Activated CD4-positive, alpha-beta memory T cell treated with anti-CD3 and anti-CD28 coated beads, Interleukin-2, amount 10 ng/mL, durations not matched to agents 7 days and 5 days (primary cell): Measurements from ENCODE around the gene VTI1A. TPM values are rescaled to one million over a fixed set of nuclear protein-coding genes. Genes with fewer than 3 reads are reported as not detected.

Experiments used
- CTCF ChIA-PET: fragments of 350-600 bp; sonication (Branson Sonifier 250); formaldehyde crosslinking; loops from one replicate; lab custom pipeline; 2021; ENCODE audit warnings: antibody characterized with exemption, inconsistent platforms; lab: Charles Lee
- POLR2A ChIA-PET: fragments of 350-600 bp; sonication (Branson Sonifier 250); formaldehyde crosslinking; loops from one replicate; lab custom pipeline; 2021; ENCODE audit warnings: antibody characterized with exemption; lab: Charles Lee
- DNase-seq: peaks from one replicate; pipeline ENCODE4 v3.0.0-alpha.2; 2020
- H3K27ac Mint-ChIP-seq: one replicate; pipeline ENCODE4 v1.8.0; 2021; ENCODE audit warnings: mild to moderate bottlenecking, mixed read lengths
- H3K27me3 Mint-ChIP-seq: one replicate; pipeline ENCODE4 v1.8.0; 2021; ENCODE audit warnings: mixed read lengths
- H3K36me3 Mint-ChIP-seq: one replicate; pipeline ENCODE4 v1.8.0; 2021; ENCODE audit warnings: low read depth, mixed read lengths
- H3K4me1 Mint-ChIP-seq: one replicate; pipeline ENCODE4 v1.8.0; 2021; ENCODE audit warnings: mixed read lengths
- H3K4me3 Mint-ChIP-seq: one replicate; pipeline ENCODE4 v1.8.0; 2021; ENCODE audit warnings: mild to moderate bottlenecking, mixed read lengths
- H3K9me3 Mint-ChIP-seq: one replicate; pipeline ENCODE4 v1.8.0; 2021; ENCODE audit warnings: mixed read lengths
- total RNA-seq, 2 experiments: library from RNA; stranded (reverse); gene quantifications; one replicate each; pipeline ENCODE4 v1.2.3, GENCODE V29; 2021

The VTI1A gene
- total RNA-seq, 2 experiments from 2014 or later, result 32.9 to 37.3 TPM

DNA sequence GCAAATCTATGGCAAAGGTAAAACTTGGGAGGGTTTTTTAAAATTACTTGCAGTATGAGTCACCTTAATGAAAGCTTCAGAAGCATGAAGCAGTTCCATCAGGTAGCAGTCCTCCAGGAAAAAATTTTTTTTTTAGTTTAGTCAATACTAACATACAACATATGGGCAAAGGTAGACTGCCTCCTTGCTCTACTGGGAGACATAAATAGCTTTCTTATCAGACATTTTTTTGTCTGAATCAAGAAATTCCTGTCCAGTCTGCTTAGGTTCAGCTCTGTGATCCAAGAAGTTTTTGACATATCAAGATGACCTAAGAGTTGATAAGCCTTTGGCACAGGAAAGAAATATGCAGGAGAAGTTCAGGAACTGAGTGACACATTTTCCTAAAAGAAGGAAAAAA lies 331.6 kb downstream of the VTI1A start:
- no peaks in the 10 kb centered on the region for H3K9me3 Mint-ChIP-seq
- no peak for DNase-seq
- CTCF ChIA-PET, result no interaction called here
- POLR2A ChIA-PET, result no interaction called here
- no peaks in the 10 kb centered on the region for H3K4me1 Mint-ChIP-seq
- H3K27ac Mint-ChIP-seq, result no peak overlapping the region
- no peaks in the 10 kb centered on the region for H3K27me3 Mint-ChIP-seq
- H3K36me3 Mint-ChIP-seq, result no peaks in the 10 kb centered on the region
- H3K4me3 Mint-ChIP-seq, result no peak overlapping the region

DNA sequence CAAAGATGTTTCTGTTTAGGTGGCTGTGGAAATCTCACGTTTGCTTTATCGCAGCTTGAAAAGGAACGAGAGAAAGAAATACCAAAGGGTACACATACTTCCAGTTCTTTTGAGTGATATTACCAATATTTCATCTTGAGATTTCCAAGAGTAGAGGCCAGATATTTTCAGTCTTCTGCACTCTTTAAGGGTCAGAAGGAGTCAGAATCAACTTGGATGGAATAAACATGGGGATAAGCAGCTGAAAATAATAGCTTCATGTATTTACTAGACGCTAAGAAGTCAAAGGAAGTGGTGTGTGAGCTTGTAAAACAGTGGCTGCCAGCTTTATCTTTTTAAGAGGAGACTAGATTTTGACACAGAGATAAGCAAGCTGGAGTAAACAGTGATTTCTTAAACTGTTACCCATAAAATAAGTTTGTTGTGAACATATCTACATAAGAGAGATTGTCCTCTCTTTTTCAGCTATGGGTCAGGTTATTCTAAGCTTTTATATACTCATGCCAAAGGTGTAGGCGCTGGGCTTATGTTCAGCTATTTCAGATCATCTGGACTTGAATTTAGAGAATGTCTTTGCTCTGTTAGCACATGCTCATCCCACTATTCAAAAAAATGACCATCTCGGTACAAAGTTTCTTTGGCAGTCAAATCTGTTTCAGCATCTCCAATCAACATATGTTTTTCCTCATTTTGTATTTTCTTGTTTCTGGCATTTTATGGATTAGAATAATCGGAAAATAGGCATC lies 332.2 kb downstream of the VTI1A start:
- CTCF ChIA-PET, result no interaction called here
- Mint-ChIP-seq H3K4me1 (no peaks in the 10 kb centered on the region), H3K4me3 (no peak overlapping the region), H3K9me3 (no peaks in the 10 kb centered on the region), H3K27me3 (no peaks in the 10 kb centered on the region), H3K36me3 (no peaks in the 10 kb centered on the region), H3K27ac (no peak overlapping the region)
- no peak for DNase-seq
- POLR2A ChIA-PET, result no interaction called here

DNA sequence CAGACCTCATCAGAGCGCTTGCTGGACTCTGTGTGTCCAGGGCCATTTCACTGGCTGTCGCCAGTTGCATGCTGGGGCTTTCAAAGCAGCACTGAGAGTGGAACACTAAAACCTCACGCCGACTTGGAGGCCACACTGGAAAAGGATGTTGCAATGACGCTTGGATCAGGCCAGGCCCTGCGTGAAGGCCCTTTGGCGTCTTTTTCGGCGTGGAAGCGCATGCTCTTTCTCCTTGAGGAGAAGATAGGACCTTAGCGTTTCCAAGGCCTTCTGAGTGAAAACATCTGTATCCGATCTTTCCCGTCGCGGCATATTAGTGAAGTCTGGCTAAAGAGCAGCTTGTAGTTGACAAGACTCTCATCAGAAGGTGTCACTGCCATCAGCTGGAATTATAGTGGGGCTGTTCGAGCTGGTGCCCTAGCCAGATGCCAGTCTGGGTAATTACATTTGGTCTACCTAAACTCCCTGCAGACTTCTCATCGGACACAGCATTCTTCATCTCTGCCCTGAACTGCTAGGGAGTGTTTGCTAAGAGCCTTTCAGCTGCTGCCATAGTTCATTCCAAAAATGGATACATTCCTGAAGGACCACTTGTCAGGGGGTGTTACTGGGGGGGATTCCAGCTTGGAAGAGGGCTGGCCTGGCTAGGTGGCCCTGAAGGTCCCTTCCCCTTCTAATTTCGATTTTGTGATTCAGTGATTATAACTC lies 335.3 kb downstream of the VTI1A start:
- Mint-ChIP-seq H3K4me3 (no peak overlapping the region), H3K27ac (no peak overlapping the region), H3K9me3 (no peaks in the 10 kb centered on the region), H3K4me1 (no peaks in the 10 kb centered on the region), H3K27me3 (no peaks in the 10 kb centered on the region), H3K36me3 (no peaks in the 10 kb centered on the region)
- ChIA-PET POLR2A (no interaction called here), CTCF (no interaction called here)
- DNase-seq, result no peak

DNA sequence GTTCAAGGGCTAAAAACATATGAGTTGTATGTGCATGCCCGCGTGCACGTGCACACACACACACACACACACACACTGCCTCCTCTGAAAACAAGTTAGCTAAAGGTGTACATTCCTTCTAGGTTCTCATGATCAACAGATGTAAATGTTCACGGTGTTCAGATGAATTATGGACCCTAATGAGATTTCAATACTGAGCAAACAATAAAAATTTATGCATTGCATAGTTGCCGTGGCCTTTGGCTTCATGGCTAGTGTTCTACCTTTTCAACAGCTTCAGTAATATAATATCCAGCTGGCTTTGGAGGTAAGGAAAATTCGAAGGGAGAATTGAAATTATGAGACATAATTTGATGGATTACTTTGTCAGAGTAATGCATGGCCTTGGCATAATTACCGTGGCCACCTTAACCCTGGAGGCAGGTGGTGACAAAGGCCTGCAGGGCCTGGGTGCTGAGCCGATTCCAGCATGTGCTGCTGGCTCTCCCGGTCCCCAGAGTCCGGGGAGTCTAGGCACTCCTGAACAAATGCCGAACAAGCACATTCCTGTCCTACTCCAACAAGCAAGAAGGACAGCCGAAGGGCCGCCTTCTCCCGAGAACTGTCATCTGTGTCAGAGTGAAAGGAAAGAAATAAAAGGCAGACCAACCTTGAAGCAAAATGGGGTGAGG lies 336.5 kb downstream of the VTI1A start:
- Mint-ChIP-seq H3K27me3 (no peaks in the 10 kb centered on the region), H3K4me1 (no peaks in the 10 kb centered on the region), H3K27ac (no peak overlapping the region), H3K4me3 (no peak overlapping the region), H3K9me3 (no peaks in the 10 kb centered on the region), H3K36me3 (no peaks in the 10 kb centered on the region)
- POLR2A ChIA-PET, result no interaction called here
- CTCF ChIA-PET, result no interaction called here
- no peak for DNase-seq

DNA sequence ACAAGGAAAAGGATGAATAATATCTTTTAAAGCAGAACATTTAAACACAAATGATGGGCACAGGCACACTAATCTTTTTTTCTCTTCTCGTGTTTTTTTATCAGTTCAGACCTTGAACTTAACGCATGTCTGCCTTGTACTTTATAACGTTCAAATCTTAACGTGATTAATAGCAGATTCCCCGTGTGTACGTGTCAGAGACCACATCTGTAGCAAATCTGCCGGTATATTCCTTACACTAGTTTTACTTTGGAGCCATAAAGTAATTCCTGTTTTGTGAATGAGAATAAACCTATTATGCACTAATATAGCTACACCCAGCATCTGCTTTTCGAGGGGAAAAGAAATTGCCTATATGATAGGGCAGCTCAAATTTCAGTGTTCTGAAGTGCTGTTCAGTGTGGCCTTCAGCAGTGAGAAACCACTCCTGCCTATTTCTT lies 337.0 kb downstream of the VTI1A start:
- ChIA-PET POLR2A (no interaction called here), CTCF (no interaction called here)
- Mint-ChIP-seq H3K9me3 (no peaks in the 10 kb centered on the region), H3K4me1 (no peaks in the 10 kb centered on the region), H3K27me3 (no peaks in the 10 kb centered on the region), H3K4me3 (no peak overlapping the region), H3K36me3 (no peaks in the 10 kb centered on the region), H3K27ac (no peak overlapping the region)
- DNase-seq, result no peak

DNA sequence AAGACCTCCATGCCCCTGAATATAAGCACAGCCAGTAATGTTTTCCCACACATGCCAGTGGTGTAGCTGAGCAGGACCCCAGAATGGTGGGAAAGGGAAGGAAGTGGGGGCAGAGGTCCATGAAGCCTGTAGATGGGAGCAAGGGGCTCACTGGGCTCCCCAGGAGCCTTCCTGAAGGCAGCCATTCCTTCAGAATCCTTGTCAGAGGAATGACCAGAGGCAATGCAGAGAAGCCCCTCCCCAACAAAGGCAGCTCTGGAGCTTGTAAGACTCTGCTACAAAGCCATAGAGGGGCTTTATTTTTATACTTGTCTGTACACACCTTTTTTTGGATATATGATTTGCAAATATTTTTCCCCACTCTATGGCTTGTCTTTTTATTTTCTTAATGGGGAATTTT lies 338.1 kb downstream of the VTI1A start:
- Mint-ChIP-seq H3K27me3 (no peaks in the 10 kb centered on the region), H3K36me3 (no peaks in the 10 kb centered on the region), H3K27ac (no peak overlapping the region), H3K4me1 (no peaks in the 10 kb centered on the region), H3K9me3 (peaks cover 4% of the 10 kb centered on the region), H3K4me3 (no peak overlapping the region)
- ChIA-PET CTCF (no interaction called here), POLR2A (no interaction called here)
- DNase-seq, result no peak

DNA sequence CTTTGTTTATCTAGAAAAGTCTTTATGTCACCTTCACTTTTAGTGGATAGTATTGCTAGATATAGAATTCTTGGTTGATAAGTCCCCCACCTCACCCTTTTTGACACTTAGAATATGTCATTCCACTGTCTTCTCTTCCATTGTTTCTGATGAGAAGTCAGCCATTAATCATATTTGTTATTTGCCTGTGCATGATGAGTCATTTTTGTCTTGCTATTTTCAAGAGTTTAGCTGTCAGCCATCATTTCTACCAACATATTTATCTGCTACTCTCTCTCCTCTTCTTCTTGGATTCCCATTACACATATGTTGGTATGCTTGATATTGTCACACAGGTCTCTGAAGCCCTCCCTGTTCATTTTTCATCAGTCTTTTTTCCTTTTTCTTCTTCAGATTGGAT lies 342.2 kb downstream of the VTI1A start:
- ChIA-PET POLR2A (no interaction called here), CTCF (no interaction called here)
- Mint-ChIP-seq H3K27me3 (no peaks in the 10 kb centered on the region), H3K9me3 (peaks cover 4% of the 10 kb centered on the region), H3K4me1 (no peaks in the 10 kb centered on the region), H3K36me3 (no peaks in the 10 kb centered on the region), H3K4me3 (no peak overlapping the region), H3K27ac (no peak overlapping the region)
- no peak for DNase-seq

DNA sequence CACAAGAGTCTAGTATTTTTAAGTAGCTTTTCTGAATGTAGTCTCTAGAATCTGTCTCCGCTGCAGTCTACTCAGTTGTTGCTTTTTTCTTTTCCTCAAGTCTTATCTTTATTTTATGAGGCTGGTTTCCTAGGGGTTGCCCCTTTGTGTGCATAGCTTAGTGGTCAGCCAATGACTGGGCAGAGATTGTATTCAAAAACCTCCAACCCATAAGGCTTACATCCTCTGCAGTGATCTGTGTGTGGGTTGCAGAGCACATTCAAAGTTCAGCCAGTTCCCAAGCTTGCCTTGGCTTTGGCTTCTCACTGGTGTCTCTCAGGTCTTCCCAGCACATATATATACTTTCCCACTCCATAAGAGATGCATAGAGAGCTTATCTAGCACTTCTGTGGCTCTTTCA lies 343.0 kb downstream of the VTI1A start:
- no peak for DNase-seq
- Mint-ChIP-seq H3K4me3 (no peak overlapping the region), H3K36me3 (no peaks in the 10 kb centered on the region), H3K9me3 (peaks cover 4% of the 10 kb centered on the region), H3K27me3 (no peaks in the 10 kb centered on the region), H3K27ac (no peak overlapping the region), H3K4me1 (no peaks in the 10 kb centered on the region)
- CTCF ChIA-PET, result interaction anchor here (0.6 kb wide), 1 partner anchor 653 kb away, joined by 3 read pairs; no protein-coding TSS in a partner anchor
- POLR2A ChIA-PET, result no interaction called here

DNA sequence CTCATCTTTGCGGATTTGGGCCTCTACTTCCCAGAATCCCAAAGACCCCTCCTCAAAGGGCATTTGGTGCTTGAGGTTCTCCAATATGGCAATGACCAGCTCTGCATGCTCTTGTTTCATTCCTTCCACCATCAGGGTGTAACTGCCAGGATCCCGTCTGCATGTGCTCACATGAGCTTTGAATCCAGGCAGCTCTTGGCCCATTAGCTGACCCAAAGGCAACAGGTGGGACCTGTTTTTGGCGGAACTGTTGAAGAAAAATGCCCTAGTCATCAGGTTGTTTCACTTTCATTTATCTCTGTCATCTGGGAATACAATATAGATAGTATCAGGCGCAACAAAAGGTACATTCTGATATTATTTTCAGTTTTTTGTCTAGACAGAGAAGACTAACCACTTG lies 343.9 kb downstream of the VTI1A start:
- CTCF ChIA-PET, result interaction anchor here (0.7 kb wide), 1 partner anchor 408 kb away, joined by 6 read pairs; no protein-coding TSS in a partner anchor
- H3K4me1 Mint-ChIP-seq, result no peaks in the 10 kb centered on the region
- POLR2A ChIA-PET, result no interaction called here
- no peak overlapping the region for H3K27ac Mint-ChIP-seq
- no peak overlapping the region for H3K4me3 Mint-ChIP-seq
- peaks cover 4% of the 10 kb centered on the region for H3K9me3 Mint-ChIP-seq
- no peaks in the 10 kb centered on the region for H3K36me3 Mint-ChIP-seq
- DNase-seq, result no peak
- no peaks in the 10 kb centered on the region for H3K27me3 Mint-ChIP-seq

DNA sequence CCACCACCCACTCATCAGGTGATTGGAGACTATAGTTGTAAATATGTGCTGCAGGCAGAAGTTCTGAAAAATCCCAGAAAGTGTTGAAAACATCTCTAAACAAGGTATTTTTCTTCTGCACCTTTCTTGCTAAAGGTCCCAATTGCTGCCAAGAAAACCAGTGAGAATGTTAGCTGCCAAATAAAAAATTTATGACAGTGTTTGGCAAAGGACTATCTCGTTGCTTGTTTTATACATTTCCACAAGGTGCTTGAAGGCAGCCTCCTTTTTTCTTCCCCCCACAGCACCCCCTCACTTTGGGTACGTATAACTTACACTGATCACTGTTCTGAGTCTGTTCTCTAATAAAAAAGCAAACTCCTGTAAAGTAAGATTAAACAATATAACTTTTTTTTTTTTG lies 344.4 kb downstream of the VTI1A start:
- ChIA-PET CTCF (no interaction called here), POLR2A (no interaction called here)
- no peak overlapping the region for H3K4me3 Mint-ChIP-seq
- DNase-seq, result no peak
- H3K27me3 Mint-ChIP-seq, result no peaks in the 10 kb centered on the region
- H3K36me3 Mint-ChIP-seq, result no peaks in the 10 kb centered on the region
- H3K4me1 Mint-ChIP-seq, result no peaks in the 10 kb centered on the region
- H3K9me3 Mint-ChIP-seq, result peaks cover 4% of the 10 kb centered on the region
- H3K27ac Mint-ChIP-seq, result no peak overlapping the region

DNA sequence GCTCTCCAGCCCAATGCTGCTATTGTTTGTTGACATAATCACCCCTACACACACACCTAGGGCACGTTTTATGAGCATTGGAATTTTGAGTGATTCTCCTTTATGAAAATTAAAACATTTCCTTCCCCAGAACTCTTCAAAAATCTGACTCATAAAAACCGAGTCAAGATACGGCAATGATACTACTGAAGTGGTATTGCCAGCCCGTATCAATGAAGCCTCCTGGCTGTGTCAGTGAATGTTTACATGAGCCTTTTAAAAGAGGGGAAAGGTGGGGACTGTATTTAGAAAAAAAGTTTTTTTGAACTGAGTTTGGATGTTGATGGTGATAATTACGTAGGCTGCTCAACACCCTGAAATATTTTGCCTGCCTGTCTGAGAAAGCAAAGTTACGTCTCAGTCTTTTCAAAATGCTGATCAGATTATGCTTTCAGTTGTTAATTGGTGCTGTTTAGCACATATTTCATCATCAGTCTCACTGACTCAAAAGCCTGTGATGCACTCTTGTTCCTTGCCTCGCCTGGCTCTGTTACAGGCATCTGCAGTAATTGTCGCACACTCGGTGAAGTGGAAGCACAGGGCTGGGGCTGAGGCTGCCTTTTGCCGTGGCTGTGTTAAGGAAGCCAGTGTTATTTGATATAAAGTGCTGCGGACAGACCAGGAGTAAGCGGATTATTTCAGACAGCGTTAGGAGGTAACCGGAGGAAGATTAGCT lies 345.6 kb downstream of the VTI1A start:
- Mint-ChIP-seq H3K27me3 (no peaks in the 10 kb centered on the region), H3K27ac (no peak overlapping the region), H3K4me3 (no peak overlapping the region), H3K9me3 (peaks cover 4% of the 10 kb centered on the region), H3K4me1 (no peaks in the 10 kb centered on the region), H3K36me3 (no peaks in the 10 kb centered on the region)
- DNase-seq, result no peak
- CTCF ChIA-PET, result no interaction called here
- POLR2A ChIA-PET, result no interaction called here

DNA sequence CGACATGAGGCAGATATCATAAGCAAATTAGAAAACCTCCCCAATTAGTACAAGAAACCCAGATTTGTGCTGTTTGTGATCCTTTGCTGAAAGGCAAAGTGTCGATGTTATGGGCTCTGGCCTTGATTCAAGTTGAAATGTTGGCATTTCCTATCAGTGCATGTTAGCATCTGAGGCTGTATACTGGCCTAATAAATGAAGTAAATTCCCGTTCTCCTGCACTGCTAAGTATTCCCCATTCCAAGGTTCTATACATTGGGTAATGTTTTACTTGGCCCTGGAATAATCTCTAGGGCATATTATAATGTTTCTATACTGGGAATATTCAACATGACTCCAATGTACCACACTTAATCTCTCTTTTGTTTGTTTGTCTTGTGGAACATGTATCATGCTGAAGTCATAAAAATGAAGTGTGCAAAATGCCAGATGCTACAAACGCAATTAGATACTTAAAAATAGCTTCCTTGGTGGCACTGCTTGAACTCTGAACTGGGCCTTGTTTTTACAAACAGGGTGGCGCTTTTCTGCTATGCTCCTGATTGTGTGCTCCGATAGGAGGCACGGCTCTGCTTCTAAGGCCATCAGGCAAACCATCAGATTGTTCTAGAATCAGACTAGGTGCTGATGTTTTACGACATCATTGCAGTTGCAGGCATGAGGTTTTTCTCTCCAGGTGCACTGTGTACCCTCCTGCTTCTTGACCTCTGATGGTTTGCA lies 346.3 kb downstream of the VTI1A start:
- Mint-ChIP-seq H3K27ac (no peak overlapping the region), H3K27me3 (no peaks in the 10 kb centered on the region), H3K4me3 (no peak overlapping the region), H3K9me3 (peaks cover 4% of the 10 kb centered on the region), H3K4me1 (no peaks in the 10 kb centered on the region), H3K36me3 (no peaks in the 10 kb centered on the region)
- DNase-seq, result no peak
- CTCF ChIA-PET, result no interaction called here
- POLR2A ChIA-PET, result no interaction called here
